Measurements from ENCODE around the gene CLIC4. TPM values are rescaled to one million over a fixed set of nuclear protein-coding genes. Genes with fewer than 3 reads are reported as not detected.

CLIC4 gene
- total and polyA plus RNA-seq, 10 of the 15 experiments (the other 5 are each of a cell fraction or from before 2014, with no cell fraction given): 20.4 to 107 (median 69.6) TPM

GRCh38 chr1:24850328-24850920, 105.2 kb downstream of the CLIC4 start (continued):
- TF ChIP-seq CBX5 (IDR thresholded peaks at IDR 0.05; ENCODE audit: low read depth) (no peak), SPI1 (IDR thresholded peaks at IDR 0.05; ENCODE audit: borderline replicate concordance, insufficient read depth, low read depth, low read length) (no peak), CUX1 (IDR thresholded peaks at IDR 0.05; ENCODE audit: insufficient replicate concordance, low read depth, low read length) (no peak), CEBPB (IDR thresholded peaks at IDR 0.05; ENCODE audit: borderline replicate concordance in 1 of 2, low read depth in 2 of 2, low read length in 2 of 2) (no peak), GATAD2B (conservative IDR thresholded peaks at IDR 0.05; ENCODE audit: low read depth) (no peak)
- TF ChIP-seq, protein P1, sequence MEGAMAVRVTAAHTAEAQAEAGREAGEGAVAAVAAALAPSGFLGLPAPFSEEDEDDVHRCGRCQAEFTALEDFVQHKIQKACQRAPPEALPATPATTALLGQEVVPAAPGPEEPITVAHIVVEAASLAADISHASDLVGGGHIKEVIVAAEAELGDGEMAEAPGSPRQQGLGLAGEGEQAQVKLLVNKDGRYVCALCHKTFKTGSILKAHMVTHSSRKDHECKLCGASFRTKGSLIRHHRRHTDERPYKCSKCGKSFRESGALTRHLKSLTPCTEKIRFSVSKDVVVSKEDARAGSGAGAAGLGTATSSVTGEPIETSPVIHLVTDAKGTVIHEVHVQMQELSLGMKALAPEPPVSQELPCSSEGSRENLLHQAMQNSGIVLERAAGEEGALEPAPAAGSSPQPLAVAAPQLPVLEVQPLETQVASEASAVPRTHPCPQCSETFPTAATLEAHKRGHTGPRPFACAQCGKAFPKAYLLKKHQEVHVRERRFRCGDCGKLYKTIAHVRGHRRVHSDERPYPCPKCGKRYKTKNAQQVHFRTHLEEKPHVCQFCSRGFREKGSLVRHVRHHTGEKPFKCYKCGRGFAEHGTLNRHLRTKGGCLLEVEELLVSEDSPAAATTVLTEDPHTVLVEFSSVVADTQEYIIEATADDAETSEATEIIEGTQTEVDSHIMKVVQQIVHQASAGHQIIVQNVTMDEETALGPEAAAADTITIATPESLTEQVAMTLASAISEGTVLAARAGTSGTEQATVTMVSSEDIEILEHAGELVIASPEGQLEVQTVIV (IDR thresholded peaks at IDR 0.05; ENCODE audit: borderline replicate concordance, partially characterized antibody): no peak
